Measurements from ENCODE around the gene FDXR. TPM values are rescaled to one million over a fixed set of nuclear protein-coding genes. Genes with fewer than 3 reads are reported as not detected.

The FDXR gene
- total and polyA plus RNA-seq, 2 of the 8 experiments (the other 6 are each of a cell fraction or from before 2014, with no cell fraction given) = 24.2 to 31.4 TPM

- TF ChIP-seq CHD7 (IDR thresholded peaks at IDR 0.05; ENCODE audit: insufficient replicate concordance, low read length) (no peak), KDM5A (IDR thresholded peaks at IDR 0.05; ENCODE audit: low read length) (no peak), KDM4A (IDR thresholded peaks at IDR 0.05; ENCODE audit: low read depth, low read length, severe bottlenecking) (no peak), ATF3 (IDR thresholded peaks at IDR 0.05; ENCODE audit: insufficient read depth, low read depth, low read length) (no peak), BCL11A (IDR thresholded peaks at IDR 0.05; ENCODE audit: low read depth in 2 of 2, low read length in 2 of 2) (no peak), CTCF (IDR thresholded peaks at IDR 0.05; ENCODE audit: control extremely low read depth in 1 of 3, insufficient read depth in 1 of 3, low read depth in 1 of 3, low read length in 3 of 3) (no peak), RXRA (IDR thresholded peaks at IDR 0.05; ENCODE audit: insufficient read depth, low read depth, low read length) (no peak)
Measured at GRCh38 chr17:74850914-74851313, 21.9 kb downstream of the FDXR start (continued).

Data from H1 (cell line).